GM20000 (cell line): Measurements from ENCODE around the gene PARP14.

Source experiments
- DNase-seq: peaks from one replicate; pipeline ENCODE4 v3.0.0; 2012; ENCODE audit warnings: low spot score
- CTCF ChIP-seq: IDR thresholded peaks from 2 replicates; pipeline ENCODE4 v1.5.1; 2012; ENCODE audit warnings: mild to moderate bottlenecking, control low read depth; ENCODE audit errors: extremely low read depth, missing control alignments

PARP14 gene

DNA sequence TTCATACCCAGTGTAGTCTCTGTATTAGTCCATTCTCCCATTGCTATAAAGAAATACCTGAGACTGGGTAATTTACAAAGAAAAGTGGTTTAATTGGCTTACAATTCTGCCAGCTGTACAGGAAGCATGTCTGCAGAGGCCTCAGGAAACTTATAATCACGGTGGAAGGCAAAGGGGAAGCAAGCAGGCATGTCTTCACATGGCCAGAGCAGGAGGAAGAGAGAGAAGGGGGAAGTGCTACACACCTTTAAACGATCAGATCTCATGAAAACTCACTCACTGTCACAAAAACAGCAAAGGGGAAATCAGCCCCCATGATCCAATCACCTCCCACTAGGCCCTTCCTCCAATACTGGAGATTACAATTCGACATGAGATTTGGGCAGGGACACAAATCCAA is 6.3 kb upstream of the PARP14 start:
- TF ChIP-seq CTCF = no peak
- no peak for DNase-seq

DNA sequence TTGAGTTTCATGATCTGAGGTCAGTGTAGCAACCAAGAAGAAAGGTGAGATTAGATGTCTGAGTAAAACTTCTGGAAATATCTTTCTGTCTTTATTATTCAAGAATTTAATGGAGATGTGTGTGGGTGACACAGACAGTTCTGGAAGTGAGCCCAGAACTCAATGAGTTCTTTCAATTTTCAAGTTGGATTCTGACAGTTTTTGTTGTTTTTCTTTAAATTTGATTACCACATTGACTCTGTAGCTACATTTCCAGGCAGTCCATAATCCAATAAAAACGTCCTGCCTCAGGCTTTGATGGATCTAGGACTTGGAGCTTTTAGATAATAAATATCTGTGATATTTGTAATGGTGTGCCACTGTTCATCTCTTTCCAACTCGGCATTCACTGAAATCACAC is 3.9 kb upstream of the PARP14 start:
- no peak for DNase-seq
- TF ChIP-seq CTCF = no peak

DNA sequence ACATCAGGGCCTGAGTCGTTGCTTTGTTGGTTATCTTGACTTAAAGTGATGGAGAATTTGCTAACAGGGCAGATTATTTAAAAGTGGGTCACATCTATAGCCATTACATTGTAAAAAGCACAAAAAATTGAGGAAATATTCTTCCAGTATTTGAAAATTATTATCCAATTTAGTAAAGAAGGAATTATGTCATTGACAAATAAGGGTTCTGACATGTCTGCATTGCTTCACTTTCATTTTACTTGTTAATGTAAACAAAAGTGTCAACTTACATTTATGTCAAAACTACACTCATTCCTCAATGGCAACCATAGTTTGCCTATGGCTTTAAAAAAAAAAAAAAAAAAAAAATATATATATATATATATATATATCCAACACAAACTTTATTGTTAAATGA is 3.4 kb upstream of the PARP14 start:
- no peak for TF ChIP-seq CTCF
- DNase-seq = no peak

GRCh38 chr3:122678506-122678905 is 2.1 kb upstream of the PARP14 start:
- DNase-seq = peak; percentile 26

GRCh38 chr3:122679085-122679881 is 1.4 kb upstream of the PARP14 start:
- TF ChIP-seq CTCF = peak; percentile 79
- DNase-seq = peak; percentile 76

More at GRCh38 chr3:122678506-122678905, 2.1 kb upstream of the PARP14 start:
- TF ChIP-seq CTCF = no peak

- DNase-seq = peak; percentile 40
- no peak for TF ChIP-seq CTCF
These were observed 661 bp upstream of the PARP14 start for GRCh38 chr3:122679882-122680474.

- no peak for DNase-seq
- no peak for TF ChIP-seq CTCF
These were observed 790 bp downstream of the PARP14 start for GRCh38 chr3:122681284-122681973.
